DND-41 (cell line): ENCODE measurements around the gene DLG2.
"Not testable (repeated sequence)": the region's sequence is repeated elsewhere in the genome, so short reads cannot be mapped to it uniquely, and the experiment has no call there.

Experiments used
- ATAC-seq: fragments of 200-7000 bp; cut with Tn5 transposase; 3 replicates; pipeline ENCODE4 v1.9.1; 2021; ENCODE audit warnings: low read depth; ENCODE audit not compliant: insufficient read depth
- DNase-seq: peaks from one replicate; pipeline ENCODE4 v3.0.0-alpha.2; 2020
- H2AFZ ChIP-seq: 2 replicates; pipeline ENCODE4 v1.6.0; 2012; ENCODE audit warnings: low read depth, low read length
- H3K27ac ChIP-seq: 2 replicates; pipeline ENCODE4 v1.5.1; 2012; ENCODE audit warnings: low read length, inconsistent platforms
- H3K27me3 ChIP-seq: fragments of 200-600 bp; sonication (generic); 2 replicates; pipeline ENCODE4 v1.6.0; 2012; ENCODE audit warnings: low read length, mild to moderate bottlenecking, inconsistent platforms; ENCODE audit not compliant: insufficient read depth, poor library complexity
- H3K36me3 ChIP-seq: 2 replicates; pipeline ENCODE4 v1.5.1; 2012; ENCODE audit warnings: low read length, inconsistent platforms; ENCODE audit not compliant: insufficient read depth
- H3K4me1 ChIP-seq: 2 replicates; pipeline ENCODE4 v1.5.1; 2012; ENCODE audit warnings: mild to moderate bottlenecking, low read length; ENCODE audit not compliant: insufficient read depth
- H3K4me2 ChIP-seq: 2 replicates; pipeline ENCODE4 v1.6.0; 2012; ENCODE audit warnings: mild to moderate bottlenecking, moderate library complexity, low read length, inconsistent platforms; ENCODE audit not compliant: insufficient read depth
- H3K4me3 ChIP-seq, 2 experiments: fragments of 200-600 bp in 1 of 2; shearing (Covaris generic) in 1 of 2; 2 replicates each; pipeline ENCODE4 v1.5.1; 2012 to 2016; ENCODE audit warnings: inconsistent platforms in 2 of 2, low read length in 2 of 2, mild to moderate bottlenecking in 2 of 2, low read depth in 1 of 2, moderate library complexity in 1 of 2
- H3K79me2 ChIP-seq: 2 replicates; pipeline ENCODE4 v1.6.0; 2012; ENCODE audit warnings: low read length, inconsistent platforms; ENCODE audit not compliant: insufficient read depth
- H3K9ac ChIP-seq: 2 replicates; pipeline ENCODE4 v1.6.0; 2012; ENCODE audit warnings: low read depth, mild to moderate bottlenecking, inconsistent platforms, low read length, moderate library complexity
- H3K9me3 ChIP-seq: 2 replicates; pipeline ENCODE4 v1.5.1; 2012; ENCODE audit warnings: low read length, moderate library complexity, mild to moderate bottlenecking, inconsistent platforms; ENCODE audit not compliant: insufficient read depth, severe bottlenecking
- H4K20me1 ChIP-seq: 2 replicates; pipeline ENCODE4 v1.6.0; 2012; ENCODE audit warnings: low read length; ENCODE audit not compliant: insufficient read depth
- EZH2 ChIP-seq: IDR thresholded peaks from 3 replicates; pipeline ENCODE4 v1.6.1; 2012; ENCODE audit warnings: borderline replicate concordance, low read depth, mild to moderate bottlenecking, moderate library complexity, low read length, inconsistent platforms; ENCODE audit not compliant: severe bottlenecking
- TF ChIP-seq, protein P1 (sequence below): IDR thresholded peaks from 2 replicates; pipeline ENCODE4 v1.5.1; 2012; ENCODE audit warnings: borderline replicate concordance, low read length, moderate library complexity, mild to moderate bottlenecking; ENCODE audit not compliant: poor library complexity, severe bottlenecking; ENCODE audit errors: extremely low read depth

The DLG2 gene

DNA sequence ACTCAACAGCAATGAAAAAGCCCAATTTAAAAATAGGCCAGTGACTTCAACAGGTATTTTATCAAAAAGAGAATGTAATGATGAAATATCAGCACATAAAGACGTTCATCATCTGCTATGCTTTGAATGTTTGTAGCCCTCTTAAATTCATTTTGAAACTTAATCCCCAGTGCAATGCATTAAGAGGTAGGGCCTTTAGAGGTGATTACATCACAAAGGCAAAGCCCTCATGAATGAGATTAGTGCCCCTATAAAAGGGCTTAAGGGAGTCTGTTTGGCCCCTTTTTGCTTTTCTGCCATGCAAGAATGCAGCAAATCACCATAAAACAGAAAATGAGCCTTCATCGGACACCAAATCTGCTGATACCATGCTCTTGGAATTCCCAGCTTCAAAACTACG, 637.0 kb downstream of the DLG2 start:
- H3K9me3 ChIP-seq = no peaks in the 10 kb centered on the region
- no peaks in the 10 kb centered on the region for H3K79me2 ChIP-seq
- H3K4me1 ChIP-seq = no peaks in the 10 kb centered on the region
- no peaks in the 10 kb centered on the region for H3K27me3 ChIP-seq
- H3K4me3 ChIP-seq = no peak overlapping the region
- no peak overlapping the region for H3K27ac ChIP-seq
- H3K36me3 ChIP-seq = no peaks in the 10 kb centered on the region
- no peak overlapping the region for H3K4me2 ChIP-seq
- no peak for TF ChIP-seq EZH2
- TF ChIP-seq, protein P1, sequence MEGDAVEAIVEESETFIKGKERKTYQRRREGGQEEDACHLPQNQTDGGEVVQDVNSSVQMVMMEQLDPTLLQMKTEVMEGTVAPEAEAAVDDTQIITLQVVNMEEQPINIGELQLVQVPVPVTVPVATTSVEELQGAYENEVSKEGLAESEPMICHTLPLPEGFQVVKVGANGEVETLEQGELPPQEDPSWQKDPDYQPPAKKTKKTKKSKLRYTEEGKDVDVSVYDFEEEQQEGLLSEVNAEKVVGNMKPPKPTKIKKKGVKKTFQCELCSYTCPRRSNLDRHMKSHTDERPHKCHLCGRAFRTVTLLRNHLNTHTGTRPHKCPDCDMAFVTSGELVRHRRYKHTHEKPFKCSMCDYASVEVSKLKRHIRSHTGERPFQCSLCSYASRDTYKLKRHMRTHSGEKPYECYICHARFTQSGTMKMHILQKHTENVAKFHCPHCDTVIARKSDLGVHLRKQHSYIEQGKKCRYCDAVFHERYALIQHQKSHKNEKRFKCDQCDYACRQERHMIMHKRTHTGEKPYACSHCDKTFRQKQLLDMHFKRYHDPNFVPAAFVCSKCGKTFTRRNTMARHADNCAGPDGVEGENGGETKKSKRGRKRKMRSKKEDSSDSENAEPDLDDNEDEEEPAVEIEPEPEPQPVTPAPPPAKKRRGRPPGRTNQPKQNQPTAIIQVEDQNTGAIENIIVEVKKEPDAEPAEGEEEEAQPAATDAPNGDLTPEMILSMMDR = no peak
- no peak overlapping the region for H3K9ac ChIP-seq
- no peaks in the 10 kb centered on the region for H4K20me1 ChIP-seq
- ATAC-seq (no peak), DNase-seq (no peak)
- H2AFZ ChIP-seq = no peak overlapping the region

DNA sequence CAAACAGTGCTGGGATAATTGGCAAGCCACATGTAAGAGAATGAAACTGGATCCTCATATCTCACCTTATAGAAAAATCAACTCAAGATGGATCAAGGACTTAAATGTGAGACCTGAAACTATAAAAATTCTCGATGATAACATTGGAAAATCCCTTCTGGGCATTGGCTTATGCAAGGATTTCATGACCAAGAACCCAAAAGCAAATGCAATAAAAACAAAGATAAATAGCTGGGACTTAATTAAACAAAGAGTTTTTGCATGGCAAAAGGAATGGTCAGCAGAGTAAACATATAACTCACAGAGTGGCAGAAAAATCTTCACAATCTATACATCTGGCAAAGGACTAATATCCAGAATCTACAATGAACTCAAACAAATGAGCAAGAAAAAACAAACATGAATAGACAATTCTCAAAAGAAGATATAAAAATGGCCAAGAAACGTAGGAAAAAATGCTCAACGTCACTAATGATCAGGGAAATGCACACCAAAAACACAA, 639.4 kb downstream of the DLG2 start:
- ATAC-seq, H3K27me3 ChIP-seq, DNase-seq: not testable (repeated sequence)

DNA sequence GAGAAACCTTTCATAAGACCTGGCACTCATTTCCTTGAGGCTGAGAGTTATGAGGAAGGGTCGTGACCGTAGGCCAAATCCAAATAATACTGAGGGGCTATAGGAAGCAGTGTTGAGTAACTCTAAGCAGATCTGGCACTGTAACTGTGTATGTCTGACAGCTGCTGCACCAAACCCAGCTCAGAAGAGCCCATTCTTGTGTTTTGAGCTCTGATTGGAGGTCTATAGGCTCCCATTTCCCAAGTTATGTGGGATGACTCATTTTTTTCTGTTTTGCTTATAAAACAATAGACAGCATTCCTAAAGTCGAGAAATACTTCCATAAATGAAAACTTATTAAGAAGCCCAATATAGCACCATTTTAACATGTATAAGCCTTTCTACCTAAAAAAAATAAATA, 645.8 kb downstream of the DLG2 start:
- H3K4me2 ChIP-seq = no peak overlapping the region
- no peaks in the 10 kb centered on the region for H3K27me3 ChIP-seq
- no peaks in the 10 kb centered on the region for H3K4me1 ChIP-seq
- no peaks in the 10 kb centered on the region for H3K9me3 ChIP-seq
- no peak overlapping the region for H3K4me3 ChIP-seq
- no peak overlapping the region for H3K9ac ChIP-seq
- H3K27ac ChIP-seq = no peak overlapping the region
- DNase-seq (no peak), ATAC-seq (no peak)
- H3K36me3 ChIP-seq = no peaks in the 10 kb centered on the region
- H4K20me1 ChIP-seq = no peaks in the 10 kb centered on the region
- TF ChIP-seq, protein P1 = no peak
- TF ChIP-seq EZH2 = no peak
- H3K79me2 ChIP-seq = no peaks in the 10 kb centered on the region
- no peak overlapping the region for H2AFZ ChIP-seq

More for the DNA sequence above, 639.4 kb downstream of the DLG2 start:
- H3K4me1 ChIP-seq, H3K79me2 ChIP-seq, H3K27ac ChIP-seq, H3K4me3 ChIP-seq, H3K9me3 ChIP-seq, H2AFZ ChIP-seq, H3K36me3 ChIP-seq, H4K20me1 ChIP-seq, H3K4me2 ChIP-seq, H3K9ac ChIP-seq: not testable (repeated sequence)

DNA sequence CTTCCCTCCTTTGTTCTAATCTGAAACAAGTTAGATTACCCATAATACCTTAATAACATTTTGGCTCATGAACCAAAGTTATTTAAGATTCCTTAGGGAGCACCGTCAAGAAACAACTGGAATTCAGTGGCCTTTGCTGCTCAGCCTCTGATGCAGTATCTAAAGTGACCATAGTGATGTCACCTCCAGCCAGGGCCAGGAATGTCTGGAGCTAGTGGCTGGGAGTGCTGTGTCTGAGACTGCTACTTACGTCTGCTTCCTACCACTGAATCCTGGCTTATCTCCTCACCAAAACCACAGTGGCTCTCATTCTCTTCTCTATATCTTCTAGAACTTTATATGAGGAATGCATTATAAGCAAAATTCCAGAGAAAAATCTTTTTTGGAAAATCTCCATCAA, 658.0 kb downstream of the DLG2 start:
- no peak for ATAC-seq
- no peak for TF ChIP-seq EZH2
- TF ChIP-seq, protein P1 = no peak
- no peak overlapping the region for H2AFZ ChIP-seq
- no peaks in the 10 kb centered on the region for H3K4me1 ChIP-seq
- no peaks in the 10 kb centered on the region for H3K9me3 ChIP-seq
- no peaks in the 10 kb centered on the region for H3K27me3 ChIP-seq
- H3K4me3 ChIP-seq = no peak overlapping the region
- no peak overlapping the region for H3K27ac ChIP-seq
- no peak overlapping the region for H3K4me2 ChIP-seq
- H4K20me1 ChIP-seq = no peaks in the 10 kb centered on the region
- H3K36me3 ChIP-seq = no peaks in the 10 kb centered on the region
- no peak overlapping the region for H3K9ac ChIP-seq
- no peak for DNase-seq
- H3K79me2 ChIP-seq = no peaks in the 10 kb centered on the region
